Fibroblast of lung (primary cell): Measurements from ENCODE around the gene LRP1. TPM values are rescaled to one million over a fixed set of nuclear protein-coding genes. Genes with fewer than 3 reads are reported as not detected.

ENCODE experiments used
- DNase-seq, 2 donors: peaks; one replicate each; pipeline versions ENCODE4 v3.0.0 to v3.0.0-alpha.2; 2010; ENCODE audit warnings: low read depth in 2 of 2
- H2AFZ ChIP-seq: 2 replicates; pipeline ENCODE4 v1.5.1; 2012; ENCODE audit warnings: low read length, control low read depth, inconsistent platforms
- H3K27ac ChIP-seq: 2 replicates; pipeline ENCODE4 v1.5.1; 2011; ENCODE audit warnings: low read length, control low read depth; ENCODE audit not compliant: insufficient read depth
- H3K27me3 ChIP-seq: 2 replicates; pipeline ENCODE4 v1.5.1; 2011; ENCODE audit warnings: mild to moderate bottlenecking, low read length; ENCODE audit not compliant: control insufficient read depth, insufficient read depth
- H3K36me3 ChIP-seq: 2 replicates; pipeline ENCODE4 v1.5.1; 2011; ENCODE audit warnings: low read length; ENCODE audit not compliant: control insufficient read depth, insufficient read depth
- H3K4me1 ChIP-seq: 2 replicates; pipeline ENCODE4 v1.5.1; 2011; ENCODE audit warnings: low read length; ENCODE audit not compliant: control insufficient read depth, insufficient read depth; ENCODE audit errors: extremely low read depth
- H3K4me2 ChIP-seq: 2 replicates; pipeline ENCODE4 v1.5.1; 2011; ENCODE audit warnings: low read length, control low read depth; ENCODE audit not compliant: insufficient read depth; ENCODE audit errors: extremely low read depth
- H3K4me3 ChIP-seq, 4 experiments: fragments of 200-600 bp in 1 of 4; sonication (generic) in 1 of 4; replicated peaks in 1 of 4; 2 replicates each; pipeline ENCODE4 v1.5.1; 2011 to 2016; ENCODE audit warnings: low read length in 4 of 4, low read depth in 3 of 4, mild to moderate bottlenecking in 3 of 4, control low read depth in 2 of 4, inconsistent platforms in 1 of 4, mixed read lengths in 1 of 4; ENCODE audit not compliant: insufficient read depth in 1 of 4; ENCODE audit errors: control extremely low read depth in 1 of 4
- H3K79me2 ChIP-seq: 2 replicates; pipeline ENCODE4 v1.5.1; 2012; ENCODE audit warnings: mild to moderate bottlenecking, low read length, inconsistent platforms; ENCODE audit not compliant: control insufficient read depth, insufficient read depth
- H3K9ac ChIP-seq: 2 replicates; pipeline ENCODE4 v1.5.1; 2011; ENCODE audit warnings: mild to moderate bottlenecking, low read length, control low read depth; ENCODE audit not compliant: insufficient read depth
- H3K9me3 ChIP-seq: 2 replicates; pipeline ENCODE4 v1.5.1; 2012; ENCODE audit warnings: low read depth, low read length; ENCODE audit not compliant: control insufficient read depth, insufficient read depth
- H4K20me1 ChIP-seq: 2 replicates; pipeline ENCODE4 v1.5.1; 2011; ENCODE audit warnings: low read length; ENCODE audit not compliant: control insufficient read depth, insufficient read depth; ENCODE audit errors: extremely low read depth
- CTCF ChIP-seq, 2 donors: IDR thresholded peaks in 1 of 2; conservative IDR thresholded peaks in 1 of 2; 1 replicate in 1 of 2; 2 replicates in 1 of 2; pipeline ENCODE4 v1.5.1; 2011 to 2012; ENCODE audit warnings: low read length in 2 of 2, control low read depth in 1 of 2, inconsistent platforms in 1 of 2, low read depth in 1 of 2, mild to moderate bottlenecking in 1 of 2
- EZH2 ChIP-seq: IDR thresholded peaks from 2 replicates; pipeline ENCODE4 v1.5.1; 2012; ENCODE audit warnings: low read length, control low read depth, mild to moderate bottlenecking; ENCODE audit errors: missing control alignments
- polyA plus RNA-seq, 2 donors: library from polyadenylated mRNA; depleted of rRNA in 1 of 2; stranded (reverse) in 1 of 2; unstranded in 1 of 2; fragments of >200 nt; gene quantifications; 2 replicates each; pipeline ENCODE4 v1.2.1, GENCODE V29; 2011 to 2012; ENCODE audit warnings: missing spikeins in 1 of 2
- total RNA-seq: library from RNA; depleted of rRNA; stranded (reverse); fragments of >200 nt; gene quantifications from 2 replicates; pipeline ENCODE4 v1.2.1, GENCODE V29; 2014

Gene LRP1
- total and polyA plus RNA-seq, 2 donors (not counting 1 experiment from before 2014, with no cell fraction given), result 92.2 to 464 TPM

- peaks cover 6% of the 10 kb centered on the region for H3K4me1 ChIP-seq
These were observed 91.1 kb downstream of the LRP1 start for GRCh38 chr12:57219205-57219992.

GRCh38 chr12:57219993-57220754 is 91.9 kb downstream of the LRP1 start:
- no peak for DNase-seq
- H2AFZ ChIP-seq, result no peak overlapping the region
- H3K4me2 ChIP-seq, result no peak overlapping the region
- no peak overlapping the region for H3K4me3 ChIP-seq
- no peaks in the 10 kb centered on the region for H4K20me1 ChIP-seq
- no peak overlapping the region for H3K27ac ChIP-seq
- H3K9ac ChIP-seq, result no peak overlapping the region
- H3K9me3 ChIP-seq, result no peaks in the 10 kb centered on the region
- peaks cover 6% of the 10 kb centered on the region for H3K4me1 ChIP-seq
- no peaks in the 10 kb centered on the region for H3K36me3 ChIP-seq
- peaks cover 45% of the 10 kb centered on the region for H3K27me3 ChIP-seq
- TF ChIP-seq CTCF (conservative IDR thresholded peaks at IDR 0.05 in 1 of 2, IDR thresholded peaks at IDR 0.05 in 1 of 2; ENCODE audit: low read depth in 1 of 2, low read length in 2 of 2), result no peak
- TF ChIP-seq EZH2, result no peak
- H3K79me2 ChIP-seq, result no peaks in the 10 kb centered on the region

More at GRCh38 chr12:57219205-57219992, 91.1 kb downstream of the LRP1 start:
- H4K20me1 ChIP-seq, result no peaks in the 10 kb centered on the region
- peaks cover 48% of the 10 kb centered on the region for H3K27me3 ChIP-seq
- H3K79me2 ChIP-seq, result no peaks in the 10 kb centered on the region
- H3K9me3 ChIP-seq, result no peaks in the 10 kb centered on the region
- H3K36me3 ChIP-seq, result no peaks in the 10 kb centered on the region
- no peak overlapping the region for H3K4me3 ChIP-seq
- H2AFZ ChIP-seq, result no peak overlapping the region
- no peak overlapping the region for H3K4me2 ChIP-seq
- TF ChIP-seq CTCF (conservative IDR thresholded peaks at IDR 0.05 in 1 of 2, IDR thresholded peaks at IDR 0.05 in 1 of 2; ENCODE audit: low read depth in 1 of 2, low read length in 2 of 2) (no peak), EZH2 (no peak)
- no peak overlapping the region for H3K9ac ChIP-seq
- no peak for DNase-seq
- H3K27ac ChIP-seq, result no peak overlapping the region

- Histone ChIP-seq H3K4me1 (peaks cover 6% of the 10 kb centered on the region), H3K27me3 (peaks cover 40% of the 10 kb centered on the region), H3K4me2 (no peak overlapping the region), H2AFZ (no peak overlapping the region), H3K27ac (no peak overlapping the region), H3K36me3 (no peaks in the 10 kb centered on the region), H3K79me2 (no peaks in the 10 kb centered on the region), H4K20me1 (no peaks in the 10 kb centered on the region), H3K9ac (no peak overlapping the region), H3K4me3 (no peak overlapping the region), H3K9me3 (no peaks in the 10 kb centered on the region)
- peak; percentile 80 for TF ChIP-seq EZH2
- TF ChIP-seq CTCF (conservative IDR thresholded peaks at IDR 0.05 in 1 of 2, IDR thresholded peaks at IDR 0.05 in 1 of 2; ENCODE audit: low read depth in 1 of 2, low read length in 2 of 2), result no peak
- no peak for DNase-seq
These were observed 92.5 kb downstream of the LRP1 start for GRCh38 chr12:57220770-57221168.
